Activated CD4-positive, alpha-beta T cell treated with anti-CD3 and anti-CD28 coated beads, Interleukin-2, amount 50 U/mL, for 24 hours (primary cell): ENCODE measurements around the gene SPATA31E1.
"Not testable (repeated sequence)": the region's sequence is repeated elsewhere in the genome, so short reads cannot be mapped to it uniquely, and the experiment has no call there.

Experiments used
- DNase-seq, 2 donors: peaks; one replicate each; pipeline ENCODE4 v3.0.0-alpha.2; 2020; ENCODE audit warnings: low read depth in 1 of 2, low spot score in 1 of 2

The SPATA31E1 gene

DNA sequence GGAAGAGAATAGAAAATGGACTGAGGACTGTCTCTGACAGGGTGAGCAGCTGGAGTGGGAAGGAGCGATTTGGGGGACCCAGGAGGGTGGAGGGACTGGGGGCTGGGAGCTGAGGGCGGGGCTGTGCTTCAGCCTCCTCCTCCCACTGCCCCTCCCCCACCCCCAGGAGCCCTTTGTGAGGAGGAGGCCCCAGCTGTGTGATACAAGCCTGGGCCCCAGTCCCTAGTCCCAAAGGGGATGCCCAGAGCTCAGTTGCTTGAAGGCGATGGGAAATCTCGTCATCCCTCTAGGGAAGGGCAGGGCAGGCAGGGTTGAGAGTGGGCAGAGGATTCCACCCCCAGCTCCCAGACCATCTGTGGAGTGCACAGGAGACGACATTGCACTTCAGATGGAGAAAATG is at the start of gene SPATA31E1:
SPATA31E1 (plus strand) TSS at position 251 of the 400 bp plus-strand sequence; CDS start at position 266, 15 bp downstream.
- no peak for DNase-seq

DNA sequence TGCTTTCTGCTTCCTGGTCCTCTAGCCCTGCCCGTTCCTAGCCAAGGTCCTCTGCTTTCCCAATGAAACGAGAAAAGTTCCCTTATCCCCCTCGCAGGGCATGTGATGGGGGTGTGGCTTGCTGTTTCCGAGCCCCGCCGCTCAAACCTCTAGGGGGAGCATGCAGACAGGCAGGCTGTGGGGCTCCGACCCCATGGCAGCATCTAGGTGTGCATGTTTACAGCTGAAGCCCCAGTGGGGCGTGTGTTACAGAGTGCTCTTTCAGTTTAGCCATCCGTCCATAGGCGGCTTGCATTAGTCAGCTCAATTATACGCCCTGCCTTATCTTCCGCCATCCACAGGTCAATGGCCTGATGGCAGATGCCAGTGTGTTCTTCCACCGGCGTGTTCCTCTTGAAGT is 48.3 kb upstream of the SPATA31E1 start:
- no peak for DNase-seq

DNA sequence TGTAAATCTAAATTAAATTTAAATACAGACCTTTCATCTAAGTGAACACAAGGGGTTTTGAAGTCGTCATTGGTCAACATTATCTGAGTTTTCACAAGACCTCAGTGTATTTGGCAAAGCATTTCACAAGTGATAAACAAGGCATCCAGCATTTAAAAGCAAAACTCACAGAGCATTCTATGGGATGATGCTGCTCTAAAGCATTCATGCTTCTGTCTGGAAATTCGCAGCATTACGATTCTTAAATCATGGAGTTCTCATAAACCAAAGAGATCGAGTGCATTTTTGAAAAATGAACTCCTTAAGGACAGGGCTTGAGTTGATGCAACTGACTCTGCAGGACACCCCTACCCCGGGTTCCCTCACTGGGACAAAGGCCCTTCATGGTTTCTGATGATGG is 46.1 kb upstream of the SPATA31E1 start:
- DNase-seq: no peak

DNA sequence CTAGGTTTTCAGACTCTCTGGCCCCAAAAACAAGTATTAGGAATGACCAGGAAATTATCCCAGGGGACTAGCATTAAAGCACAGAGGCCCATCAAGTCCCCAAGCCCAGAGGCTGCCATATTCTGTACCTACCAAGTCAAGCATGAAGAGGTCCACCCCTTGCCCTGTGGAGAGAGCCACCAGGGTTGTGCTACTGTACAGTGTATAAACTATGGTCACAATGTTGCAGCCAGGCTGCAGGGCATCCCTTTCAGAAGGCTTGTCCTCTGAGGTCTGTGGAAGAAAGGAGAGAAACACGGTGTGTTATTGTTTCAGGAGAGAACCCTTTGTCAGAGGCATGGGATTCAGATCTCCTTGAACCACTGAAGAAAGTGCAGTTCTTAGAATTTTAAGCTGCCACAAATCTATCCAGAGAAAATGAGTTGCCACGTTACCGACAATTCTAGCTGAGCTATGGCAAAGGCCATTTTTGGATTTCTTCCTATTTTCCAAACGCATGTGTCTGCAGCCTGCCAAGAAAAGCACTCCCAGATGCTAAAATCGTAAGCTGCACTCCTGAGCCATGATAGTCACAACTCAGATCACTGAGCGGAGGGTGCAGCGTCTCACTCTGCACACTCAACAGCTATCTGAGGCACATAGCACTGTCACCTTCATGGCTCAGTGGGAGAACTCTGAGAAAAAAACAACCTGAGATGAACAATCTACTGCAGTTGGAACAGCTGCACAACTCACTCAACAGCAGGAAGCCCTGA is 45.5 kb upstream of the SPATA31E1 start:
- no peak for DNase-seq

DNA sequence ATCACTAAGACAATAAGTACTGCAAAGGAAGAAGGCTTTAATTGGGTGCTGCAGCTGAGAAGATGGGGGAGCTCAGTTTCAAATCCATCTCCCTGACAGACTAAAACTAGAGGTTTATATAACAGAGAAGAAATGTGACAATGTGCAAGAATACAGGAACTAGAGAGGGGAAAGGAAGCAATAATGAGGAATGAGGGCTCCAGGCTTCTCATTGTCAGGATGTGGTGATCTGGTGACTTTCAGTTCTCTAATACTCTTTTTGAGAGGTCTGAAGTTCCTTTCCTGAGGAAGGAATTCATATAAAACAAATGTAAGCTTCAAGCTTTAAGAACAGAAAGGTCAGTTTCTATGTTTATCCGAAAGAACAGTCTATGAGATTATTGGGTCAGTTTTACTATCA is 42.5 kb upstream of the SPATA31E1 start:
- DNase-seq: no peak

DNA sequence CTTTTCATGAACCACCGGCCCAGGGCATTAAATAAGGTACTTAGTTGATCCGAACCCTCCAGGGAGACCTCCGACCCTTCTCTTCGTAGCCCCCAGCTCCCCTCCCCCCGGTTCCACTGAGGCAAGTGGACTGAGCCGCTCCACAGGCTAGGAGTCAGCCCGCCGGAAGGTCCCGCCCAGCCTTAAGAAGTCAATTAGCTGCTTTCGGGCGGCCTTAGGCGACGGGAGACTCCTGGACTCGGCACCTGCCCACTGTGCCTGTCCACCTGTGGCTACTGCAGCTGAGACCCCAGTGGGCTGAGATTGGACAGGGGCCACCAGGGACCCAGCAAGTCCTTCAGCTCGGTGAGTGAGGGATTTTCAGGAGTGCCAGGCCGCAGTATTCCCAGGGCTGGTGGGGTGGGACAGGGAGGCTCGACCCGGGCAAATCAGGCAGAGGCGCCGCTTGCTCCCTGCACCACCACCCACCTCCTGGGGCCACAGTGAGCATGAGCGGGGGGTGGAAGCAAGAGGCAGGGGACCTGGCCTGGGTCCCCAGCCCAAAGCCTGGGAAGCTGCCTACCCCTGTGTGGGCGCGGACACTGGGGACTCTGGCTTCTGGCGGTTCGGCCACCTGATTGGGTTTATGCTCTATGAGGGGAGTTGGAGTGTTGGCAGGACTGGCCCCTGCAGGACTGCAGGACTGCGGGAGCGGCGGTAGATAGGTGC is 39.6 kb upstream of the SPATA31E1 start:
- no peak for DNase-seq

DNA sequence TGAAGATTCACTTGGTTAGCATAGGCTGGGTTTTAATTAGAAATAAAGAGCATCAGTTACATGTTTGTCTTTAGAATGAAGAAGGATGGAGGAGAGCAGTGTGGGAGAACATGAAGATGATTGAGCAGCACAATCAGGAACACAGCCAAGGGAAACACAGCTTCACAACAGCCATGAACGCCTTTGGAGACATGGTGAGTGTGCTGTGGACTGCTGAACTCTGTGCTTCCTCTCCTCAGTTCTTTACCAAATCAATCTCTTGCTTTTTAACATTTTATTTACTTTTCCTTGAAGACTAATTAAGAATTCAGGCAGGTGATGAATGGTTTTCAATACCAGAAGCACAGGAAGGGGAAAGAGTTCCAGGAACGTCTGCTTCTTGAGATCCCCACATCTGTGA is 38.2 kb upstream of the SPATA31E1 start:
- no peak for DNase-seq

DNA sequence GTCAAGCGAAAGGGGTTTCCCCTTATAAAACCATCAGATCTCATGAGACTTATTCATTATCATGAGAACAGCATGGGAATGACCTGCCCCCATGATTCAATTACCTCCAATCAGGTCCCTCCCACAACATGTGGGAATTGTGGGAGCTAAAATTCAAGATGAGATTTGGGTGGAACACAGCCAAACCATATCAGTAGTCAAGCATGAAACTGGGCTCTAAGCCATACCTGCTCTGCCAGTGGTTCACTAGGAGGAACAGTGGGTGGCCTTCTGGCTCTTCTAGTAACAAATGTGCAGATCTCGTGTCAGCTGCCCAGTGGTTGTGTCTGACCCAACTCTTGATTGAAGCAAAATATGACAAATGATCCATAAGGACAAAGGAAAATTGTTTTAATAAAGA is 34.9 kb upstream of the SPATA31E1 start:
- not testable (repeated sequence) for DNase-seq

DNA sequence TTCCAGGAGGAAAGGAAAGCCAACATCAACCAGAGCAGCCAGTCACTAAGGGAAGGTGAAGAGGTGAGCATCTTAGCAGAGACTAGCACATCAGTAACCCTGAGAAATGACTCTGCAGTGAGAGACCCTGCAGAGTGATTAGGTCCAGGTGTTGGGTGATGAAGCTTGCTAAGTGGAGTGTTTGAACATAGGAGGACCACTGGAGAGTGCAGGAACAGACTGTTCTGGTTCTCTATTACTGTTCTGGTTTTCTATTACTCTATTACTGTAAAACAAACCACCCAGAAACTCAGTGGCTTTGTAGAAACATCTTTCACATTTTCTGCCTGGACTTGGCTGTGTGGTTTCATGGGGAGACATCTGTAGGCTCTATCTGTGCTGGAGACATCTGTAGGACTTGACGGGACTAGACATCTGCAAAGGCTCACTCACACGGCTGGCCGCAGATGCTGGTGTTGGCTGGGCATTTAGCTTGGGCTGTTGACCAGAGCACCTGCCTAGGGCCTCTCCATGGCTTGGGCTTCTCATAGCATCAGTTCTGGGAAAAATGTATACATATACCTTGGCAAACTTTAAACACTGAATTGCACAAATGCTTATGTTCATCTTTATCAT is 33.4 kb upstream of the SPATA31E1 start:
- no peak for DNase-seq

DNA sequence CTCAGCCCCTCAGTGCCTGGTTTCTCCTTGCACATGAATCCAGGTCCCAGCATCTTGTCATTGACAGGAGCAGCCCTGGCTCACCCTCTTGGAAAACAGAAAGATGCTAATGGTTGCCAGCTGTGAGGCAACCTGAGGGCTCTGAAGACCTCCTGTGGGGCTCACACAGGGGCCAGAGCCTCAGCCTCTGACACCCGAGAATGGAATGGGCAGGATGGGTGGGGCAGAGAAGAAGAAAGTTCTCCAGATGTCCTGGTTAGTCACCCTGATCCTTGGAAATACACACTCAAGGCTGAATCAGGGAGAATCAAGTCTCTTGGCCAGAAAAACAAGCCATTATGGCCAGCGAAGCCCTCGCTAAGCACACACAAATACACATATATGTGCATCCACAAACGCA is 32.3 kb upstream of the SPATA31E1 start:
- DNase-seq: no peak

DNA sequence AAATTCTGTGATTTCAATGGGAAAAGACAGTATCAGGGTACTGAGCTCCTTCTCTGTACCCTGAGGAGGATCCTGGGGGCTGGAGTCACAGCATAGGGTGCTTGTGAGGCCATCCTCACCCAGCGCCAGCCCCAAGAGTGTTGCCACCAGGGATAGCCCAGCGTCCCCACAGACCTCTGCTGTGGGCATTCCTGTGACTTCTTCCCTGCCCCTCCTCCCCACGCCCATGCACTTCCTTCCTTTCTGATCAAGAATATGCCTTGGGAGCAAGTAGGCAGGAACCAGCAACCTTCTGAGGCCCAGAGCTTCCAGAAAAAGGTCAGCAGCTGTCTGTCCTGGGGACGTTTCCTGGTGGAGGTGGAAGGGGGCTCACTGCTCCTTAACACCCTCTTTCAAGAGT is 31.5 kb upstream of the SPATA31E1 start:
- DNase-seq: not testable (repeated sequence)

DNA sequence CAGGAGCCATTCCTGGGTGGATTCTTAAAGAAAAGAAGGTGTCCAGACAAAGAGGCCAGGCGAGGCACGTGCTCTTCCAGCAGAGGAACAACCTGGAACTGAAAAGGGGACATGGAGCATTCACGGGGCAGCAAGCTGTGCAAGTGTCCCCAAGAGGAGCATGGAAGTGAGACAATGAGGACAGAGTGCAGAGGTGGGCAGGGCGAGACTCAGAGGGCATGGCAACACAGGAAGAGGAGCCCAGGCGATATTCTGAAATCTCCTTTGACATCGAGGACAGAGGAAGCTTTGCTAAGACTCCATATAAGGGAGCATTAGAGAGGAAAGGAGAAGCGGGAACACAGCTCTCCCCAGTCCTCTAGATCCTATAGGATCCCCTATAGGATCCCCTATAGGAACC is 29.4 kb upstream of the SPATA31E1 start:
- DNase-seq: no peak

DNA sequence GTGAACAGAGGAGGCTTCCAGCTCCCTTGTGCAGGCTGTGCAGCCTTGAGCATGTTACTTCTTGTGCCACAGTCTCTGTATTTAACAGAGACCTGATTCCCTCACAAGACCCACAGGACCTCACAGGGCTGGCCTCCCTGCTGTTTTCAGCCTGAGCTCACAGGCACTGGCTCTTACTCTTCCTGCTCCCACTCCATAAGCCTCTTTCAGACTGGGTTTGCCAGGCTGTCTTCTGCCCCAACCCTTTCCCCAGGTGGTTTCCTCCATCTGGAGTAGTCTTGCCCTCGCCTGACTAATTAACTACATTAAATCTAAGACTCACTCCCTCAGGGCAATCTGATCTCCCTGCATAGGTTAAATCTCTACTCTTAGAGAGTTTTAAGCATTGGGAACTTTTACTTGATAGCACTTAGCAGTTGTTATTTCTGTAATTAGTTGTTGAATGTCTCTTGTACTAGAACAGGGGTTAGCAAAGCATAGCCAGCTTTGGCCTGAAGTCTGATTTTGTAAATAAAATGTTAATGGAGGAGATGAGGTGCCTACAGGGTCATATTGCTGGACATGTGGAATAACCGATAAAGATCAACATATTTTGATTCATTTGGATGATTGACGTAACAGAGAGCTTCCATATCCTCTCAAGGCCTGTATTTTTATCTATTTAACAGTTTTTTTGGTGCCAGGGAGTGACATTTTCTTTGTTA is 28.6 kb upstream of the SPATA31E1 start:
- DNase-seq: no peak

DNA sequence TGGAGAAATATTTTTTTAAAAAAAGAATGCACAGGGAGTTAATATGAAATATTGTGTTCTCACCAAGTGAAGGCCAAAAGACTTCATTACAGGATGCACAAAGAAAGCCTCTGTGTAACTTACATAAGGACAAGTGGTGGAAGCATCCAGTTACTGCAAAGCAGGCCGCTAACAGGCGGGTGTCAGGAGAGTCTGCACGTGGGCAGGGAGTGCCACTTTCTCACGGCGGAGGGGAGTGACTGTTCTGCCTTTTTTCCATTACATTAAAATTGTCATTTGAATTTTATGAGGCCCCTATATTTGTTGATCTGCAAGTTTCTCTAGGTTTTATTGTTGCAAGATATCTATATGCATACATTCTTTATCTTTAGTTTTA is 28.1 kb upstream of the SPATA31E1 start:
- DNase-seq: no peak

DNA sequence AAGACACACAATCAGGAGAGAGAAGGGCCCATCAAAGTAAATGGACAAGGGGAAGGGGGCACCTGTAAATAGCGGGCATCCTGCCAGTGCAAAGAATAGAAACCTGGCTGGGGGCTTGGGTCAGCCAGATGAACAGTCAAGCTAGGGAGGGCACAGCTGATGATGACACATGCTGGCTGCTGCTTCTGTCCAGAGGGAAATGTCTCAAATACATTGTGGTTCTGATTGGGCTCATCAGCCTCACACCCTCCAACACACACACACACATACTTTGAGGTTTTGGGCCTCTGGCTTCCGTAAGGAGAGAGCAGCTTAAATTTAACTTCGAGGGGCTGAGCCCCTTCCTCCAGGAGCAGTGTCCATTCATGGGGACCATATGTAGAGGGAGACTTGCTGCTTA is 27.6 kb upstream of the SPATA31E1 start:
- no peak for DNase-seq

DNA sequence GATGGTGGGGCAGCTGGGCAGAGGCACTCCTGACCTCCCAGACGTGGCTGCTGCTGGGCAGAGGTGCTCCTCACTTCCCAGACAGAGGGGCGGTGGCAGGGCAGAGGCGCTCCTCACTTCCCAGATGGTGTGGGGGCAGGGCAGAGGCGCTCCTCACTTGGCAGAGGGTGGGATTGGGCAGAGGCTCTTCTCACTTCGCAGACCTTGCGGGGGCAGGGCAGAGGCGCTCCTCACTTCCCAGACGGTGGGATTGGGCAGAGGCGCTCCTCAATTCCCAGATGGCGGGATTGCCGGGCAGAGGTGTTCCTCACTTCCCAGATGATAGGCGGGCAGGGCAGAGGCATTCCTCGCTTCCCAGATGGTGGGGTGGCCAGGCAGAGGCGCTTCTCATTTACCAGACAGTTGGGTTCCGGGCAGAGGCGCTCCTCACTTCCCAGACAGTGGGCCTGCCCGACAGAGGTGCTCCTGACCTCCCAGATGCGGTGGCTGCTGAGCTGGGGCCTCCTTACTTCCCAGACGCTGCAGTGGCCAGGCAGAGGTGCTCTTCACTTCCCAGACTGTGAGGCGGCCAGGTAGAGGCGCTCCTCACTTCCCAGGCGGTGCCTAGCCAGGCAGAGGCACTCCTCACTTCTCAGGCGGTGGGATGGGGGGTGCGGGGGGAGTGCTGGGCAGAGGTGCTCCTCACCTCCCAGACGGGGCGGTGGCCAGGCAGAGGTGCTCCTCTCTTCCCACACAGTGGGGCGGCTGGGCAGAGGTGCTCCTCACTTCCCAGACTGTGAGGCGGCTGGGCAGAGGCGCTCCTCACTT is 25.3 kb upstream of the SPATA31E1 start:
- DNase-seq: no peak

DNA sequence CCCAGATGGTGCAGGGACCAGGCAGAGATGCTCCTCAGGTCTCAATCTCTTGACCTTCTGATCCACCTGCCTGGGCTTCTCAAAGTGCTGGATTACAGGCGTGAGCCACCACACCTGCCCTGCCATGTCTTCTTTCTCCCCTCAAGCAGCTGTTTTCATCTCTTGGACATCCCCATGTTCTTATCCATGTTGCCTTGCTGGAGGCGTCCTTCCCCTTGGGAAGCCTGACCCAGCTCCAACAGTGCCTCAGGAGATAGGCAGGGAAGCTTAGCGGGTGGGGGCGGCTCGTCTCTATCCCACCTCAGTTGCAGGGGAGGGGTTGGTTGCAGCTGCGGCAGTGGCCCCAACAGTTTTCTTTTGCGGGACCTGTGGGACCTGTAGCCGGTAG is 24.7 kb upstream of the SPATA31E1 start:
- no peak for DNase-seq

DNA sequence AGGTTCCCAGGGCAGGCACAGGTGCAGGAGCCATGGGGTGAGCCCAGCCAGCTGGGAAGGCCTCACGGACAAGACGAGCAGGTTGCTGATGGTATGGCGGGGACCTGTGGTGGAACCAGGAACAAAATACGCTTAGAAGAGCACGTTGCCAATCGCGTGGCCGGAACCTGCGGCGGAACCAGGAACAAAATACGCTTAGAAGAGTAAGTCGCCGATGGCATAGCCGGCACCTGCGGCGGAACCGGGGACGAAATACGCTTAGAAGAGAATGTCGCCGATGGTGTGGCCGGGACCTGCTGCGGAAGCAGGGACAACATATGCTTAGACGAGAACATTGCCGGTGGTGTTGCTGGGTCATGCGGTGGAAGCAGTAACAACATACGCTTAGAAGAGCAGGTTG is 23.5 kb upstream of the SPATA31E1 start:
- DNase-seq: no peak

DNA sequence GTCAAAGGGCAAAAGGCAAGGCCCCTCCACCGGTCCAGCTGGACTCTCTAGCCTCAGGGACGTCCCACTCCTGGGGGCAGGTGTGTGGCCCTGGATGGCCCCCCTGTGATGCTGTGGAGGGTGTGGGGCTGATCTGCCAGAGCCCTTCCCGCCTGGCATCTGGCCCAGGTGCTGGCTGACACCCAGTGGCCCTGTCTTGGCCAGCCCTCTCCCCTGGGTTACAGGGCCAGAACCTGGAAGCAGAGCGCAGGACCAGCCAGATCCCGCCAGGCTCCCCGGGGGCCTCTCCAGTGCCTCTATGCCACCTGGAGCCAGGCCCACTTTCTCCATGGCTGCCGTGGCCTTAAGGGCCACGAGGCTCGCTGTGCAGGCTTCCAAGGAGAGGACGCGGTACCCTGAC is 22.9 kb upstream of the SPATA31E1 start:
- DNase-seq: no peak

DNA sequence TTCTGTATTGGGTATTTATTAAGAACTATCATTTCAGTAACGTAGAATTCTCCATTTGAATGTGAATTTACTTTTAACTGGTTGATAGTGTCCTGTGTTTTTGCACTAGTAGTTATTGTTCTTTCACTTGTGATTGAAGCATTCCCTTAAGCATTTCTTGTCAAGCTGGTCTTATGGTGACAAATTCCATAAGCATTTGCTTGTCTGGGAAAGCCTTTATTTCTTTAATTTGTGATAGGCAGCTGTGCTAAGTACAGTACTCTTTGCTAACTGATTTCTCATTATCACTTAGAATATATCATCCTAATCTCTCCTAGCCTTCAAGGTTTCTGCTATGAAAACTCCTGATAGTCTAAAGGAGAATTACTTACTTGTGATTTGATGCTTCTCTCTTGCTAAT is 21.3 kb upstream of the SPATA31E1 start:
- no peak for DNase-seq
